ENCODE results near the gene GATA5. TPM values are rescaled to one million over a fixed set of nuclear protein-coding genes. Genes with fewer than 3 reads are reported as not detected.

GATA5 gene
- total RNA-seq, 3 donors from 2014 or later, result 0.73 TPM; not detected in 2

GRCh38 chr20:62425281-62426058, 50.3 kb downstream of the GATA5 start:
- H3K4me3 ChIP-seq, result no peak overlapping the region
- TF ChIP-seq CTCF (IDR thresholded peaks at IDR 0.05), result no peak
- no peak for TF ChIP-seq POLR2AphosphoS5 (IDR thresholded peaks at IDR 0.05)
- no peak overlapping the region for H3K27ac ChIP-seq
- H3K36me3 ChIP-seq, result no peaks in the 10 kb centered on the region
- peaks cover 9 to 11% of the 10 kb centered on the region in 2 donors for H3K4me1 ChIP-seq
- no peaks in the 10 kb centered on the region for H3K9me3 ChIP-seq
- peaks cover 0 to 18% of the 10 kb centered on the region in 2 donors for H3K27me3 ChIP-seq
- no peak for DNase-seq (ENCODE audit: low spot score in 2 of 2)
- intact Hi-C loops (cut with DNase I; ENCODE audit: low total_unique reads), result no loop called here

DNA sequence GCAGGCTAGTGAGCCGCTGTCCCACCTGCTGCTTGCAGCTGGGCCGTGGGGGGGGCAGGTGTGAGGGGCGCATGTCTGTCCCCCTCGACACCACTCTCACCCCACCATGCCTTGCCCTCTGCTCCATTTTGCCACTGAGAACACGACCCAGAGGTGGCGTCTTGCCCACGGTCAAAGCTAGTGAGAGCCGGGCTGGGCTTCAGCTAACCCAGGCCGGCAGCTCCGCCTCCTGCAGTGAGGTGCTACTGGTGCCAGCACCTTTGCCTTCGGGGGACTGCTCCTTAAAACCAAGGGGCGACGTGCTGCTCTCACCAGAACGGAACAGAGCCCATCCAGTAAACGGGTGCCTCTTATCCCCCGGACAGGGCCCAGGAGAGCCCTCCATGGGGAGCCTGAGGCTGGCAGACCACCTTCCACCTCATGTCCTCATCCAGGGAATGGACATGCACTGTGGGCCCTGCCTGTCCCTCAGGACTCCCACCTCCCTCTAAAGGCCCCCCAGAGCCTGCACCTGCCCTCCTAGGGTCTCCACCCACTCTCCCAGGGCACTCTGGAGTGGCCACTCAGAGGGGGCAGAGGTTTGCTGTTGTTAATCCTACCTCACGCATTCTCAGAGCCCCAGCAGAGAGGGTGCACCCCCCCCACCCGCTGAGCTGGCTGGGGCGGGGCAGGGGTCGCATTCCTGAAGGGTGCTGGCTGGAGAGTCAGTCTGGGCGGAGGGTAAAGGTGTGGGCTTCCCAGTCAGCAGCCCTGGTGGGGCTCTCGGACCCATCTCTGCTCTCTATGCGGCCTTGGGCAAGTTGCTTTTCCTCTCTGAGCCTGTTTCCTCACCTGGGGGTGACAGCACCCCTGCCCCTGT, 51.3 kb downstream of the GATA5 start:
- Histone ChIP-seq H3K36me3 (no peaks in the 10 kb centered on the region), H3K9me3 (no peaks in the 10 kb centered on the region), H3K4me3 (no peak overlapping the region), H3K27ac (no peak overlapping the region), H3K27me3 (peaks cover 0 to 18% of the 10 kb centered on the region in 2 donors), H3K4me1 (peaks cover 9 to 11% of the 10 kb centered on the region in 2 donors)
- intact Hi-C loops (cut with DNase I; ENCODE audit: low total_unique reads), result no loop called here
- no peak for TF ChIP-seq CTCF (IDR thresholded peaks at IDR 0.05)
- TF ChIP-seq POLR2A (IDR thresholded peaks at IDR 0.05), result no peak
- TF ChIP-seq POLR2AphosphoS5 (IDR thresholded peaks at IDR 0.05), result no peak
- DNase-seq (ENCODE audit: low spot score in 2 of 2), result no peak

- Histone ChIP-seq H3K36me3 (no peaks in the 10 kb centered on the region), H3K27ac (no peak overlapping the region), H3K4me3 (no peak overlapping the region), H3K27me3 (peaks cover 0 to 18% of the 10 kb centered on the region in 2 donors), H3K9me3 (no peaks in the 10 kb centered on the region), H3K4me1 (peaks cover 5 to 7% of the 10 kb centered on the region in 2 donors)
- intact Hi-C loops (cut with DNase I; ENCODE audit: low total_unique reads), result no loop called here
- TF ChIP-seq CTCF (IDR thresholded peaks at IDR 0.05) (no peak), POLR2A (IDR thresholded peaks at IDR 0.05) (no peak), POLR2AphosphoS5 (IDR thresholded peaks at IDR 0.05) (no peak)
- no peak for DNase-seq (ENCODE audit: low spot score in 2 of 2)
Observed at GRCh38 chr20:62423326-62423706, 52.5 kb downstream of the GATA5 start.

GRCh38 chr20:62422636-62423325, 53.0 kb downstream of the GATA5 start:
- Histone ChIP-seq H3K27ac (no peak overlapping the region), H3K4me3 (no peak overlapping the region), H3K4me1 (peaks cover 0 to 2% of the 10 kb centered on the region in 2 donors), H3K27me3 (peaks cover 0 to 18% of the 10 kb centered on the region in 2 donors), H3K9me3 (no peaks in the 10 kb centered on the region), H3K36me3 (no peaks in the 10 kb centered on the region)
- intact Hi-C loops (cut with DNase I; ENCODE audit: low total_unique reads), result no loop called here
- DNase-seq (ENCODE audit: low spot score in 2 of 2), result no peak
- TF ChIP-seq CTCF (IDR thresholded peaks at IDR 0.05) (no peak), POLR2AphosphoS5 (IDR thresholded peaks at IDR 0.05) (no peak), POLR2A (IDR thresholded peaks at IDR 0.05) (no peak)
